Endothelial cell of hepatic sinusoid (primary cell): ENCODE results near the gene MMP24.
"Not testable (repeated sequence)": the region's sequence is repeated elsewhere in the genome, so short reads cannot be mapped to it uniquely, and the experiment has no call there.

Source experiments
- in situ Hi-C: cut with HindIII; loops from 2 replicates; pipeline ENCODE4 v1.10.0; 2017; ENCODE audit warnings: low sequenced_read_pairs

Gene MMP24

DNA sequence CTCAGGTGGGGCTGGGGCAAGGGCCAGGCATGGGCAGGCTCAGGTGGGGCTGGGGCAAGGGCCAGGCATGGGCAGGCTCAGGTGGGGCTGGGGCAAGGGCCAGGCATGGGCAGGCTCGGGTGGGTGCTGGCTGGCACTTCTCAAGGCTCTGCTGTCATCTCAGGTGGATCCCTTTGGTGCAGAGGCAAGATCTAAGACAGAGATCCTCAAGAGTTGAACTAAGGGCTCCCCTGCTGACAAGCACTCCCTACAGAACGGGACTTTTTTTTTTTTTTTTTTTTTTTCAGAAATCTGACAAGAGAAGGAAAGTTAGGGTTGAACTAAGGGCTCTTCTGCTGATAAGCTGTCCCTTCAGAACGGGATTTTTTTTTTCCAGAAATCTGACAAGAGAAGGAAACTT, 26.5 kb downstream of the MMP24 start:
- in situ Hi-C loops, result no loop called here

DNA sequence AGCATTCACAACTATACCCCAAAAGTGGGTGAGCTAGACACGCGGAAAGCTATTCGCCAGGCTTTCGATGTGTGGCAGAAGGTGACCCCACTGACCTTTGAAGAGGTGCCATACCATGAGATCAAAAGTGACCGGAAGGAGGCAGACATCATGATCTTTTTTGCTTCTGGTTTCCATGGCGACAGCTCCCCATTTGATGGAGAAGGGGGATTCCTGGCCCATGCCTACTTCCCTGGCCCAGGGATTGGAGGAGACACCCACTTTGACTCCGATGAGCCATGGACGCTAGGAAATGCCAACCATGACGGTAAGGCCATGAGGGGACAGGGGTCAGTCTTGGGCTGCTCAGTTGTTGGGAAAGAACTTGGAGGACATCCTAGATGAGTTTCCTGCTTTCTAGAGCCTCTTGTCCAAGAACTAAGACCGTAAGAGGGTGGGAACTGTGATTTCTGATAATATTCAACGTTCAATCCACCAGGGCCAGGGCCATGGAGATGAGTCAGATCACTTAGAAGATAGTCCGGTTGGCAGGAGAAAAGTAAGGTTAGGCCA, 28.0 kb downstream of the MMP24 start:
- in situ Hi-C loops, result no loop called here

DNA sequence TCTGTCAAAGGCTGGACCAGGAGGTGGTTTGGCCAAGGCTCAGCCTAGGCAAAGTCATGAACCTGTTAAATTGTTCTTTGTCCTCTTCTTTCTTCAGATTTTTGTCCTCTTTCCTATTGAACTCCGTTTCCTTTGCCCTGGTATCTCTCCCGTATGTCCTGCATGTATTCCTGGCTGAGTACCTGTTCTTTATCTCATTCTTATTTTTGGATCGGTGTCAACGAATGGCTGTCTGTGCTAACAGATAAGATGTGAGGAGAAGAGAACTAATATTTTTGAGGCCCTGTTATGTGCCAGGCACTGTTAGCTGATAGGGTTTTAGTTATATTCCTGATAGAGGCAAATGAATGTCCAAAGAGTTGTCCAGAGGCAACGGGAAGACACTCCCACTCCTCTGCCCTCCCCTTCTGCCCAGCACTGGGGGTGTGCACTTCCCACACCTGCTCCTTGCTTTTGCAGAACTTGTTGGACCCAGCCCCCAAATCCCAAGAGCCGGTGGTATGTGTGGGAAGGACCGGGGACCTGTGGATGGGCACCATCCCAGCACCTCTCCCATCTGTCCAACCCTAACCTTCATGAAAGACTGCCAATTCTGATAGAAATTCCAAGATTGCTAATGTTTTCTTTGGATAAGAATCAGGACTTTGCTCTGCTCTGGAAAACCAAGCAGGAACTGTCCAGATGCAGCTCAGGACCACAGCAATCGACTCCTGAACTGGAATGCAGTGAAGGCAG, 30.9 kb downstream of the MMP24 start:
- in situ Hi-C loops, result loop anchor here (5.0 kb wide), 2 partner anchors 65 to 340 kb away; no protein-coding TSS in a partner anchor

- in situ Hi-C loops, result no loop called here
Observed at GRCh38 chr20:35260426-35260825, 33.9 kb downstream of the MMP24 start.

- in situ Hi-C loops, result not testable (repeated sequence)
Observed at GRCh38 chr20:35262321-35262720, 35.8 kb downstream of the MMP24 start.

DNA sequence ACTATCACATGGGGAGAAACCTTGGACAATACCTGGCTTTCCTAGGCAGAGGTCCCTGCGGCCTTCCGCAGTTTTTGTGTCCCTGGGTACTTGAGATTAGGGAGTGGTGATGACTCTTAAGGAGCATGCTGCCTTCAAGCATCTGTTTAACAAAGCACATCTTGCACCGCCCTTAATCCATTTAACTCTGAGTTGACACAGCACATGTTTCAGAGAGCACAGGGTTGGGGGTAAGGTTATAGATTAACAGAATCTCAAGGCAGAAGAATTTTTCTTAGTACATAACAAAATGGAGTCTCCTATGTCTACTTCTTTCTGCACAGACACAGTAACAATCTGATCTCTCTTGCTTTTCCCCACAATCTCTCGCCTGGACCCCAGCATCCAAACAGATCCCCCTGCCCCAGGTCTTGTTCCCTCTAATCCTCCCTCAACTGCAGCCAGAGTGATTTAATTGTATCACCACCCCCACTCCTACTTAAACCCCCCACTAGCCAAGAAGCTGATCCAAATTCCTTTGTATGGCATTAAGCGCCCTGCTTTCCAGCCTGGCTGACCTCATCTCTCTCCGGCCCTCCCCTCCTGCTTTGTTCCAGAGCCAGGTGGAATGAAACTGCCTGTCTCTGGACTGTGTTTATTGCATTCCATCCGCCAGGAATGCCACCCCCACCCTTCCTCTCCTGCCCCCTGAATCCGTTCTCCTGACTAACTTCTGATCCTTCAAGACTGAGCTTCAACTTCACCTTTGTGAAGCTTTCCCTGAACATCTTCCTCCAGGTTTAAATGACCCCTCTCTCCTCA, 36.4 kb downstream of the MMP24 start:
- in situ Hi-C loops, result not testable (repeated sequence)

- in situ Hi-C loops, result no loop called here
Observed at GRCh38 chr20:35263532-35264341, 37.2 kb downstream of the MMP24 start.

DNA sequence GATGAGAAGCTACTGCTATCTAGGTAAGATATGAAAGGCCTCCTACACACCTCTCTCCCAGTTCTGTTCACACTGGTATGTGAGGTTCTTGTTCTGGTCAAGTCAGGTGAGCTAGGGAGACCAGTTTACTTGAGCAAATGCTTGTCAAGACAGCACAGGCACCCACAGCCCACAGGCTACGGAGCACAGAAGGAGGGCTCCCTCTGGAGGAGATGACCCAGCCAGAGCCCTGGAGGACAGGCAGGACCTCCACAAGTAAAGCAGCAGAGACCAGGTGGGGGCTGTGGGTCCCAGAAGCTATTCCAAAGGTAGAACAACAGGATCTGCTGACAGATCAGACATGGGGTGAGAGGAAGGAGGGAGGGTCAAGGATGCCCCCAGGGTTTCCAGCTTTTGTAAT, 38.3 kb downstream of the MMP24 start:
- in situ Hi-C loops, result no loop called here

DNA sequence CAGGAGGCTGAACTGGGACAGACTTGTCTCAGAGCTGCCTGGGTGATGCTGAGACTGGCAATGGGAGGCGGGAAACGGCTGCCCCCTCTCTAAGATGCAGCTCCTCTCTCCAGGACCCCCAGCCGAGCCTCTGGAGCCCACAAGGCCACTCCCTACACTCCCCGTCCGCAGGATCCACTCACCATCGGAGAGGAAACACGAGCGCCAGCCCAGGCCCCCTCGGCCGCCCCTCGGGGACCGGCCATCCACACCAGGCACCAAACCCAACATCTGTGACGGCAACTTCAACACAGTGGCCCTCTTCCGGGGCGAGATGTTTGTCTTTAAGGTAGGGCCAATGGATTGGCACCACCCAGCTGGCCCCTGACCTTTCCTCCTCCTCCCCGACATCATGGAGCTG, 40.6 kb downstream of the MMP24 start:
- in situ Hi-C loops, result no loop called here

DNA sequence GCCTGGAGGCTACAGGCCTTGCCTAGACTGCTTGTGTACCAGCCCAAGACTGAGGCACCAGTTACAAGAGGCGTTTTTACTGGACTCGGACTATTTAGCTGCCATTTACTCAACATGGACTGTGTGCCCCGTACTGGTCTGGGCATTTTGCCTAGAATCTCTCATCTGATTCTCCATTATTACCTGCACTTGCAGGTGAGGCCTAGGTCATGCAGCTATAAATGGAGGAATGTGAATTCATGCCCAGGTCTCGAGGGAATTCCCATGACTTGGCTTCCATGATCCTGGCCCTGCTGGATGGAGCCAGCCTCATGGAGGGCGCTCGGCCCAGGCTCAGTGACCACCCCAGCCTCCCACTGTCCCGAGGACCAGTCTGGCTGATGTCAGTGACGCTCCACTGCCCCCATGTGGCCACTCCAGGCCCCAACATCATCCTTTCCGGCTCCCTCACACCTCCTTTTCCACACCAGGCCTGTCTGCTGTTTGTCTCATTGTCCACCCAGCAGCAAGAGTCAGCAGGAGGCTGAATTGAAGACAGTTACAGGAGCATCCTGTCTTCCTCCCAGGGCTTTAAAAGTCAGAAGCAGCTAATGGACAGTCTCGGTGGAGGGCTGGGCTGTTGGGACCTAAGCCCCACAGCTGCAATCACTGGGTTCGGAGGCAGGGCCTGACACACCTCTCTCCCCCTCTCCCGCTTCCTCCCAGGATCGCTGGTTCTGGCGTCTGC, 42.7 kb downstream of the MMP24 start:
- in situ Hi-C loops, result no loop called here

GRCh38 chr20:35270021-35270902, 43.8 kb downstream of the MMP24 start:
- in situ Hi-C loops, result no loop called here

DNA sequence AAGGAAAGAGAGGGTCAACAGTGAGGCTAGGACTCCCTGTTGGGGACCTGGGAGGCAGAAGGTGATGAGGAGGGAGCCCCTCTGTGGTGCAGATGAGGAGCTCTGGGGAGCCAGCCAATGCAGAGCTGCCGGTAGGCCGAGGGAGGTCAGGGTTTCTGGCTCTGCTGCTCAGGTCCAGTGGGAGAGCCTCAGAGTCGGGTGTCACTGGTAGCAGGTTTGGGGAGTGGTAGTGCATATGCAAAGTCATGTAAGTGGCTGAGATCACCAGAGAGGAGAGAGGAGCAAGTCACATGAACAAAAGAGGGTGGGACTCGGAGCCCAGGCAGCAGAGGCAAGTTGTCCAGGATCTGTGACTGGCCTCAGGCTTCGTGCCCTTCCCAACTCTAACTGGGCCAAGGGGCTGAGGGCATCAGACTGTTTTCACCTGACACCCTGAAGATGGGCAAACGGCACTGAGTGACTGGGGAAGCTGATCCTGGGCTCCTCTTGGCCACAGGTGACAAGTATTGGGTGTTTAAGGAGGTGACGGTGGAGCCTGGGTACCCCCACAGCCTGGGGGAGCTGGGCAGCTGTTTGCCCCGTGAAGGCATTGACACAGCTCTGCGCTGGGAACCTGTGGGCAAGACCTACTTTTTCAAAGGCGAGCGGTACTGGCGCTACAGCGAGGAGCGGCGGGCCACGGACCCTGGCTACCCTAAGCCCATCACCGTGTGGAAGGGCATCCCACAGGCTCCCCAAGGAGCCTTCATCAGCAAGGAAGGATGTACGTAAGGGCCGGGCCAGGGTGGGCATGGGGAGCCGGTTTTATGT, 44.8 kb downstream of the MMP24 start:
- in situ Hi-C loops, result no loop called here

DNA sequence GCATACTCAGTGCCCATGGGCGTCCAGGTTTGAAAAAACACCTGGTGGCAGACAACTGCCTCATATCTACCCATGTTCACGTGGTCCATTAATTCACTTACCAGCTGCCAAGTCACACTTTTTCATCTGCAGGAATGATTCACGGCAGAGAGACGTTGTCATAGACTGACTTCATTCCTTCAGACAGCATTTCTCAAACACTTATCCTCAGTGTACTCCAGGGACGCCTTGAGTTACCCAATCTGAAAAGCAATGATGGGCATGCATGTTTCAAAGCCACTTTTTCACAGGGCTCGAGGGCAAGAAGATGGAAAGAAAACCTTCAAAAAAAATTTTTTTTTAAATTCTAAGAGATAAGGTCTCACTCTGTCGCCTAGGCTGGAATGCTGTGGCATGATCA, 45.4 kb downstream of the MMP24 start:
- in situ Hi-C loops, result no loop called here

GRCh38 chr20:35273449-35274171, 47.1 kb downstream of the MMP24 start:
- in situ Hi-C loops, result no loop called here

GRCh38 chr20:35274172-35275092, 47.9 kb downstream of the MMP24 start:
- in situ Hi-C loops, result no loop called here

GRCh38 chr20:35275741-35276251, 49.3 kb downstream of the MMP24 start:
- in situ Hi-C loops, result no loop called here

- in situ Hi-C loops, result no loop called here
Observed at GRCh38 chr20:35276408-35276807, 49.9 kb downstream of the MMP24 start.
